ENCODE data around the gene P3H1. TPM values are rescaled to one million over a fixed set of nuclear protein-coding genes. Genes with fewer than 3 reads are reported as not detected.

P3H1 gene
- total RNA-seq, 4 donors from 2014 or later, result 11.5 to 119 (median 34.7) TPM

DNA sequence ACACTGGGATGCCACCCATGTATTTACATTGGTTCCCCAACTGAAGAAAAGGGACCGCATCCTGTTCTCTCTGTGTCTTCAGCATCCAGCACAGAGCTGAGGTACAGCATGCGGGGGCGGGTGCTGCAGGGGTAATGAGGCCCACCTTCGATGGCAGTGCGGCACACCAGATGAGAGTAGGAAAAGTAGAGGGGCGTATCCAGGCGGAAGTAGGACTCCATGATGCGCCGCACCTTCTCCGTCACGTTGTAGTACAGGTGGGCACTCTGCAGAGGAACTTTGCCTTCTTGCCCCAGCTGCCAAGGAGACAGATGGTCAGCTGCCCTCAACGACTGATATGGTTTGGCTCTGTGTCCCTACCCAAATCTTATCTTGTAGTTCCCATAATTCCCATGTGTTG is 16.8 kb downstream of the P3H1 start:
- Histone ChIP-seq H3K9me3 (no peaks in the 10 kb centered on the region), H3K4me3 (no peak overlapping the region), H3K4me1 (no peaks in the 10 kb centered on the region), H3K27ac (no peak overlapping the region), H3K36me3 (no peaks in the 10 kb centered on the region), H3K27me3 (no peaks in the 10 kb centered on the region)
- TF ChIP-seq POLR2A (IDR thresholded peaks at IDR 0.05), result no peak
- TF ChIP-seq, protein P1, sequence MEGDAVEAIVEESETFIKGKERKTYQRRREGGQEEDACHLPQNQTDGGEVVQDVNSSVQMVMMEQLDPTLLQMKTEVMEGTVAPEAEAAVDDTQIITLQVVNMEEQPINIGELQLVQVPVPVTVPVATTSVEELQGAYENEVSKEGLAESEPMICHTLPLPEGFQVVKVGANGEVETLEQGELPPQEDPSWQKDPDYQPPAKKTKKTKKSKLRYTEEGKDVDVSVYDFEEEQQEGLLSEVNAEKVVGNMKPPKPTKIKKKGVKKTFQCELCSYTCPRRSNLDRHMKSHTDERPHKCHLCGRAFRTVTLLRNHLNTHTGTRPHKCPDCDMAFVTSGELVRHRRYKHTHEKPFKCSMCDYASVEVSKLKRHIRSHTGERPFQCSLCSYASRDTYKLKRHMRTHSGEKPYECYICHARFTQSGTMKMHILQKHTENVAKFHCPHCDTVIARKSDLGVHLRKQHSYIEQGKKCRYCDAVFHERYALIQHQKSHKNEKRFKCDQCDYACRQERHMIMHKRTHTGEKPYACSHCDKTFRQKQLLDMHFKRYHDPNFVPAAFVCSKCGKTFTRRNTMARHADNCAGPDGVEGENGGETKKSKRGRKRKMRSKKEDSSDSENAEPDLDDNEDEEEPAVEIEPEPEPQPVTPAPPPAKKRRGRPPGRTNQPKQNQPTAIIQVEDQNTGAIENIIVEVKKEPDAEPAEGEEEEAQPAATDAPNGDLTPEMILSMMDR (IDR thresholded peaks at IDR 0.05), result no peak
- no peak for DNase-seq
- intact Hi-C loops (cut with DNase I; ENCODE audit: low total_unique reads), result no loop called here

DNA sequence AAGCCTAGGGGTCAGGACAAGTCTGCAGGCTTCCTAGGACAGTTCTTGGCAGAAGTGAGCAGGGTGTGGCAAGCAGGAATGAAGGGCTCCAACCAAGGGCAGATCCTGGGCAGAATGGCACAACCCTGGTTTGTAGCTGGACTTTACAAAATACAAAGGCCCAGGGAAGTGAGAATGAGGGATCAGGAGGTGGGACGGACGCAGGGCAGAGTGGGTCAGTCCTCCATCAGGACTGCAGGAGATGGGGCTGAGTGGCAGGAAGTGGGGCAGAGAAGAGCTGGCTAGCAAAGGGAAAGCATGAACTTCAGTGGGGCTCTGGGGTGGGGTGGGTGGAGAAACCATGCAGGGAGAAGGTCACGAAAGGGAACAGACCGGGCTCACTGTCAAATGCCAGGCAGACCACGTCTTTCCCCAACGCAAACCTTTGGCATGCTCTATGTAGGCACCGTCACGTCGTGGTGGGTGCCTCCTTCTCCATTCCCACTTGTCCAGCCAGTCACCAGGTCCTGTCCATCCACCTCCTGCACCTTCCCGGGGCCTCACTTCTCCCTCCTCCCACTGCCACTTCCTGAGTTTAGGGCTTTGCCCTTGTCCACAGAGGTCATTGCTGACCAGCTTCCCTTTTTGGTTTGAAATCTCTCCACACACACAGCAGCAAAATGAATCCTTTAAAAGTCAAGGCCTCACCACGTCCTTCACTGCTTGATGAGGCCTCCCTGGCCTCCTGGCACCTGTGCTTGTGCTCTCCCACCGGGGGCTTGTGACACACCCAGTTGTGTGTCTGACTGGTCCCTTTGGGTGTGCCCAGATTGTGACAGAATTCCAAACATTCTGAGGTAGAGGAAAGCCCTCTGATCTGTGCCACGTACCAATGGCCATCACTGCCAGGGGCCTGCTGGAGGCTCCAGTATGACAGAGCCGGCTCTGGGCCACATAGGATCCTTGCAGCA is 18.1 kb downstream of the P3H1 start:
- H3K27ac ChIP-seq, result no peak overlapping the region

DNA sequence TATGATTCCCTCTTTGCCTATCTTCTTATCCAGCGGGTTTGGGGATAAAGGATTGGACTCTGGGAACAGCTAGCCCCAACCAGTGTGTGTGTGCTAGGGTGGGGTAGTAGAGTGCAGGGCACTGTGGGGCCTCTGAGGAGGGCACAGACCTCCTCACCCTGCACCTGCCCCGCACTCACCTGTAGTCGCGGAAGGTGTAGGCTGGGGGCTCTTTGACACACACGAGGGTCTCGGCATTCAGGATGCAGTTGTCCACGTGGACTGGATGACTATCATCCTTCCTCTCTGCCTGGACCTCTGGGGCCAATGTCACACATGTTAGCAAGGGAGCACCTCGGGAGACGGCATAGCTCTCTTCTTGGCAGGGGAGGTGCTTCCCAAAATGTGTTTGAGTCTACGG is 18.8 kb downstream of the P3H1 start:
- H3K9me3 ChIP-seq, result no peaks in the 10 kb centered on the region
- H3K27me3 ChIP-seq, result no peaks in the 10 kb centered on the region
- no peak for DNase-seq
- intact Hi-C loops (cut with DNase I; ENCODE audit: low total_unique reads), result no loop called here
- H3K4me1 ChIP-seq, result no peaks in the 10 kb centered on the region
- no peak overlapping the region for H3K27ac ChIP-seq
- no peak overlapping the region for H3K4me3 ChIP-seq
- H3K36me3 ChIP-seq, result no peaks in the 10 kb centered on the region
- no peak for TF ChIP-seq POLR2A (IDR thresholded peaks at IDR 0.05)
- TF ChIP-seq, protein P1 (IDR thresholded peaks at IDR 0.05), result no peak

More for the DNA sequence above, 18.1 kb downstream of the P3H1 start:
- no peak for DNase-seq
- Histone ChIP-seq H3K4me3 (no peak overlapping the region), H3K36me3 (no peaks in the 10 kb centered on the region), H3K9me3 (no peaks in the 10 kb centered on the region), H3K27me3 (no peaks in the 10 kb centered on the region), H3K4me1 (no peaks in the 10 kb centered on the region)
- TF ChIP-seq, protein P1 (IDR thresholded peaks at IDR 0.05), result no peak
- TF ChIP-seq POLR2A (IDR thresholded peaks at IDR 0.05), result no peak
- intact Hi-C loops (cut with DNase I; ENCODE audit: low total_unique reads), result no loop called here

DNA sequence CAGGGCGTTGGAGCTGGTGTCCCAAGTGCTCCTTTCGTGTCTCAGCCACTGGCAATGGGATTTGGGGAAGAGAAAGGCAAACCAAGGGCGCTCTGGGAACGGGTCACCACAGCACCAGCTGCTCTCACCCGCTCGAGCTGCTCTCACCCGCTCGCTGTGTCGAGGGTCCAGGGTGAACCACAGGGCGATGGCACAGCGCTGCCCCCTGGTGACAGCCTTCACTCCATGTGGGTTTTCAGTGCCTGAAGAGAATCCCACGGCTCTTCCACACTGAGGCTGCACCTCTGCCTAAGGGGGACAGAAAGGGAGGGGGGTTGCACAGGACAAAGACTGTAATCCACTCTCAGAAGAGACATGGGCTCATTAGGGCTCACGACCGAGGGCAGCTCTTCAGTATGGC is 19.7 kb downstream of the P3H1 start:
- Histone ChIP-seq H3K4me1 (no peaks in the 10 kb centered on the region), H3K4me3 (no peak overlapping the region), H3K27ac (no peak overlapping the region), H3K27me3 (no peaks in the 10 kb centered on the region), H3K36me3 (no peaks in the 10 kb centered on the region), H3K9me3 (no peaks in the 10 kb centered on the region)
- intact Hi-C loops (cut with DNase I; ENCODE audit: low total_unique reads), result no loop called here
- no peak for DNase-seq
- TF ChIP-seq, protein P1 (IDR thresholded peaks at IDR 0.05), result peak; percentile 14 to 40 (median 34)
- TF ChIP-seq POLR2A (IDR thresholded peaks at IDR 0.05), result no peak

DNA sequence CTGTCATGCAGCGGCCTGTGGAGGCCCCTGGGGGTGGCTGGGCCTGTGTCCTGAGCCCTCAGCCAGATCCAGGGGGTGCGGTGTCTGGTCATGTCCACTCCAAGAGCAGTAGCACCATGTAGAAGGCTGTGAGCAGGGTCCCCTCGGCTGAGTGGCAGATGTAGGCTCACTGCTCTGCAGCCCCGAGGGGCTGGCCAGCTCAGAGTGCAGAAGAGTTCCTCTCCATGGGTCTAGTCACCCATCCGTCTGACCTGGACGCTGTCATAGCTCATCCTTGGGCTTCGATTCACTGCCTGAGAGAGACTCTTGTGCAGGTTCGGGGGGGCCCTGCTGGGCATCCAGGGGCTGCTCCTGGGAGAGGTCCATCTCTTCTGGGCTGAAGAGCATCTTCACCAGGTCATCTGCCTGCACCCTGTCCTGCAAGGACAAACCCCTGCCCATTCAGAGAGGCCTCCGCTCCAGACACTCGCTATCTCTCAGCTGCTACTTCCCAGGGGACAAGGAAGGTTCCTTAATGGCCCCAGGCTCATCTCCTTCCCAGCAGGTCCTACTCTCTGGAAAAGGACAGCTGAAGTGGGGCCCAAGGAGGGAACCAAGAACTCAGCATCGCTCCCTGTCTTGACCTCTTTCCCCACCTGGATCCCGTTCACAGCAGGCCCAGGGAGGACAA is 20.3 kb downstream of the P3H1 start:
- DNase-seq, result no peak

More for the DNA sequence above, 20.3 kb downstream of the P3H1 start:
- Histone ChIP-seq H3K4me1 (no peaks in the 10 kb centered on the region), H3K27me3 (no peaks in the 10 kb centered on the region), H3K36me3 (no peaks in the 10 kb centered on the region), H3K9me3 (no peaks in the 10 kb centered on the region), H3K27ac (no peak overlapping the region), H3K4me3 (no peak overlapping the region)
- TF ChIP-seq POLR2A (IDR thresholded peaks at IDR 0.05), result no peak
- TF ChIP-seq, protein P1 (IDR thresholded peaks at IDR 0.05), result no peak
- intact Hi-C loops (cut with DNase I; ENCODE audit: low total_unique reads), result no loop called here

All from uterus (tissue), 4 donors.